Measurements from ENCODE around the gene F7.

The F7 gene

GRCh38 chr13:113138792-113139551, 33.4 kb downstream of the F7 start:
- no peak for DNase-seq (ENCODE audit: low spot score)

- DNase-seq (ENCODE audit: low spot score), result no peak
Measured at GRCh38 chr13:113139577-113139976, 34.0 kb downstream of the F7 start.

GRCh38 chr13:113140677-113141600, 35.3 kb downstream of the F7 start:
- no peak for DNase-seq (ENCODE audit: low spot score)

- DNase-seq (ENCODE audit: low spot score), result no peak
Measured at GRCh38 chr13:113141601-113141970, 36.0 kb downstream of the F7 start.

GRCh38 chr13:113142876-113143275, 37.3 kb downstream of the F7 start:
- no peak for DNase-seq (ENCODE audit: low spot score)

GRCh38 chr13:113143466-113144254, 38.1 kb downstream of the F7 start:
- DNase-seq (ENCODE audit: low spot score), result no peak

- DNase-seq (ENCODE audit: low spot score), result no peak
Measured at GRCh38 chr13:113144255-113144629, 38.7 kb downstream of the F7 start.

- no peak for DNase-seq (ENCODE audit: low spot score)
Measured at GRCh38 chr13:113145496-113145895, 39.9 kb downstream of the F7 start.

- DNase-seq (ENCODE audit: low spot score), result no peak
Measured at GRCh38 chr13:113145911-113146598, 40.5 kb downstream of the F7 start.

- no peak for DNase-seq (ENCODE audit: low spot score)
Measured at GRCh38 chr13:113146750-113147149, 41.2 kb downstream of the F7 start.

- no peak for DNase-seq (ENCODE audit: low spot score)
Measured at GRCh38 chr13:113147206-113147605, 41.6 kb downstream of the F7 start.

- DNase-seq (ENCODE audit: low spot score), result no peak
Measured at GRCh38 chr13:113148407-113148806, 42.8 kb downstream of the F7 start.

- DNase-seq (ENCODE audit: low spot score), result no peak
Measured at GRCh38 chr13:113148940-113149503, 43.4 kb downstream of the F7 start.

- DNase-seq (ENCODE audit: low spot score), result no peak
Measured at GRCh38 chr13:113149711-113150549, 44.3 kb downstream of the F7 start.

GRCh38 chr13:113150550-113151365, 45.2 kb downstream of the F7 start:
- DNase-seq (ENCODE audit: low spot score), result no peak

GRCh38 chr13:113151745-113152690, 46.4 kb downstream of the F7 start:
- no peak for DNase-seq (ENCODE audit: low spot score)

- no peak for DNase-seq (ENCODE audit: low spot score)
Measured at GRCh38 chr13:113152691-113152983, 47.0 kb downstream of the F7 start.

GRCh38 chr13:113152984-113153809, 47.6 kb downstream of the F7 start:
- no peak for DNase-seq (ENCODE audit: low spot score)

Data from activated CD4-positive, alpha-beta T cell treated with anti-CD3 and anti-CD28 coated beads, Interleukin-2, Interleukin-4, amounts not matched to agents 100 ng/mL and 50 ng/mL, durations not matched to agents 16 hours and 8 hours (primary cell).